ENCODE data around the gene SHISAL1.

SHISAL1 gene

GRCh38 chr22:44247346-44247745 is 65.4 kb downstream of the SHISAL1 start:
- no peak for DNase-seq (ENCODE audit: low read depth in 1 of 2, low spot score in 1 of 2)

GRCh38 chr22:44246615-44247326 is 66.0 kb downstream of the SHISAL1 start:
- Histone ChIP-seq H3K27ac (replicated peaks) (no peak overlapping the region), H3K27me3 (ENCODE audit: insufficient read depth, poor library complexity, severe bottlenecking) (no peaks in the 10 kb centered on the region), H3K4me3 (replicated peaks; ENCODE audit: insufficient read depth, low read length) (no peak overlapping the region)
- DNase-seq (ENCODE audit: low read depth in 1 of 2, low spot score in 1 of 2) = no peak
- TF ChIP-seq GABPA (IDR thresholded peaks at IDR 0.05; ENCODE audit: low read depth) (no peak), CTCF (IDR thresholded peaks at IDR 0.05; ENCODE audit: insufficient read depth, low read length) (no peak), POLR2AphosphoS5 (IDR thresholded peaks at IDR 0.05; ENCODE audit: low read depth) (no peak), REST (IDR thresholded peaks at IDR 0.05; ENCODE audit: insufficient replicate concordance, low read depth) (no peak), SPI1 (IDR thresholded peaks at IDR 0.05; ENCODE audit: borderline replicate concordance, low read depth) (no peak)

More at GRCh38 chr22:44247346-44247745, 65.4 kb downstream of the SHISAL1 start:
- H3K4me3 ChIP-seq (replicated peaks; ENCODE audit: insufficient read depth, low read length) = no peak overlapping the region
- TF ChIP-seq CTCF (IDR thresholded peaks at IDR 0.05; ENCODE audit: insufficient read depth, low read length) (no peak), REST (IDR thresholded peaks at IDR 0.05; ENCODE audit: insufficient replicate concordance, low read depth) (no peak), GABPA (IDR thresholded peaks at IDR 0.05; ENCODE audit: low read depth) (no peak), SPI1 (IDR thresholded peaks at IDR 0.05; ENCODE audit: borderline replicate concordance, low read depth) (no peak), POLR2AphosphoS5 (IDR thresholded peaks at IDR 0.05; ENCODE audit: low read depth) (no peak)
- no peaks in the 10 kb centered on the region for H3K27me3 ChIP-seq (ENCODE audit: insufficient read depth, poor library complexity, severe bottlenecking)
- no peak overlapping the region for H3K27ac ChIP-seq (replicated peaks)

- Histone ChIP-seq H3K27me3 (ENCODE audit: insufficient read depth, poor library complexity, severe bottlenecking) (no peaks in the 10 kb centered on the region), H3K27ac (replicated peaks) (no peak overlapping the region), H3K4me3 (replicated peaks; ENCODE audit: insufficient read depth, low read length) (no peak overlapping the region)
- no peak for DNase-seq (ENCODE audit: low read depth in 1 of 2, low spot score in 1 of 2)
- TF ChIP-seq SPI1 (IDR thresholded peaks at IDR 0.05; ENCODE audit: borderline replicate concordance, low read depth) (no peak), CTCF (IDR thresholded peaks at IDR 0.05; ENCODE audit: insufficient read depth, low read length) (no peak)
Observed at GRCh38 chr22:44245867-44246266, 66.9 kb downstream of the SHISAL1 start.

- Histone ChIP-seq H3K27ac (replicated peaks) (no peak overlapping the region), H3K4me3 (replicated peaks; ENCODE audit: insufficient read depth, low read length) (no peak overlapping the region), H3K27me3 (ENCODE audit: insufficient read depth, poor library complexity, severe bottlenecking) (no peaks in the 10 kb centered on the region)
- TF ChIP-seq SPI1 (IDR thresholded peaks at IDR 0.05; ENCODE audit: borderline replicate concordance, low read depth) (no peak), GABPA (IDR thresholded peaks at IDR 0.05; ENCODE audit: low read depth) (no peak), CTCF (IDR thresholded peaks at IDR 0.05; ENCODE audit: insufficient read depth, low read length) (no peak), REST (IDR thresholded peaks at IDR 0.05; ENCODE audit: insufficient replicate concordance, low read depth) (no peak), POLR2AphosphoS5 (IDR thresholded peaks at IDR 0.05; ENCODE audit: low read depth) (no peak)
- no peak for DNase-seq (ENCODE audit: low read depth in 1 of 2, low spot score in 1 of 2)
Observed at GRCh38 chr22:44245438-44245837, 67.3 kb downstream of the SHISAL1 start.

Data from HL-60 (cell line).